H9 (cell line): ENCODE data around the gene TWSG1. TPM values are rescaled to one million over a fixed set of nuclear protein-coding genes. Genes with fewer than 3 reads are reported as not detected.

Source experiments
- DNase-seq: peaks from one replicate; pipeline ENCODE4 v3.0.0-alpha.2; 2017
- H2AFZ ChIP-seq: one replicate; pipeline ENCODE4 v1.6.1; 2013; ENCODE audit warnings: mild to moderate bottlenecking, low read length, control low read depth, moderate library complexity
- H2AK5ac ChIP-seq: 2 replicates; pipeline ENCODE4 v1.6.1; 2013; ENCODE audit warnings: low read length, control low read depth, mixed read lengths; ENCODE audit not compliant: insufficient read length
- H2BK120ac ChIP-seq: one replicate; pipeline ENCODE4 v1.6.1; 2013; ENCODE audit warnings: low read depth, mild to moderate bottlenecking, low read length, control low read depth, inconsistent platforms; ENCODE audit not compliant: poor library complexity, severe bottlenecking
- H2BK12ac ChIP-seq: 2 replicates; pipeline ENCODE4 v1.6.1; 2013; ENCODE audit warnings: low read length, control low read depth, mixed read lengths, low read depth; ENCODE audit not compliant: insufficient read length
- H2BK15ac ChIP-seq: 2 replicates; pipeline ENCODE4 v1.6.1; 2013; ENCODE audit warnings: low read depth, low read length, control low read depth
- H2BK20ac ChIP-seq: one replicate; pipeline ENCODE4 v1.6.1; 2013; ENCODE audit warnings: low read depth, mild to moderate bottlenecking, low read length, control low read depth, inconsistent platforms; ENCODE audit not compliant: poor library complexity, severe bottlenecking
- H2BK5ac ChIP-seq: 2 replicates; pipeline ENCODE4 v1.6.1; 2013; ENCODE audit warnings: low read length, control low read depth, mixed read lengths; ENCODE audit not compliant: insufficient read length
- H3K14ac ChIP-seq: 2 replicates; pipeline ENCODE4 v1.6.1; 2013; ENCODE audit warnings: low read length, control low read depth; ENCODE audit not compliant: insufficient read depth
- H3K18ac ChIP-seq: 2 replicates; pipeline ENCODE4 v1.6.1; 2013; ENCODE audit warnings: low read depth, mild to moderate bottlenecking, mixed read lengths, low read length, control low read depth; ENCODE audit not compliant: insufficient read length
- H3K23ac ChIP-seq: 2 replicates; pipeline ENCODE4 v1.6.1; 2013; ENCODE audit warnings: low read length, control low read depth, mixed read lengths, low read depth; ENCODE audit not compliant: insufficient read length
- H3K23me2 ChIP-seq: 2 replicates; pipeline ENCODE4 v1.6.1; 2013; ENCODE audit warnings: low read depth, mild to moderate bottlenecking, mixed read lengths, low read length, control low read depth; ENCODE audit not compliant: insufficient read length, poor library complexity, severe bottlenecking
- H3K27ac ChIP-seq: 2 replicates; pipeline ENCODE4 v1.5.1; 2013; ENCODE audit warnings: low read length, control low read depth, mixed read lengths, low read depth; ENCODE audit not compliant: insufficient read length
- H3K27me3 ChIP-seq: 2 replicates; pipeline ENCODE4 v1.6.1; 2013; ENCODE audit warnings: low read length, control low read depth, inconsistent platforms; ENCODE audit not compliant: insufficient read depth
- H3K4ac ChIP-seq: 2 replicates; pipeline ENCODE4 v1.6.1; 2013; ENCODE audit warnings: low read depth, mild to moderate bottlenecking, control low read depth, inconsistent platforms, low read length, moderate library complexity
- H3K4me1 ChIP-seq: 2 replicates; pipeline ENCODE4 v1.6.1; 2013; ENCODE audit warnings: low read length, control low read depth, inconsistent platforms; ENCODE audit not compliant: insufficient read depth
- H3K4me2 ChIP-seq: 2 replicates; pipeline ENCODE4 v1.6.1; 2013; ENCODE audit warnings: low read length, control low read depth, mixed read lengths; ENCODE audit not compliant: insufficient read length, insufficient read depth
- H3K56ac ChIP-seq: 2 replicates; pipeline ENCODE4 v1.6.1; 2013; ENCODE audit warnings: low read depth, mild to moderate bottlenecking, mixed read lengths, low read length, control low read depth; ENCODE audit not compliant: insufficient read length
- H3K79me1 ChIP-seq: 2 replicates; pipeline ENCODE4 v1.6.1; 2013; ENCODE audit warnings: low read depth, mild to moderate bottlenecking, moderate library complexity, low read length, control low read depth, inconsistent platforms; ENCODE audit not compliant: insufficient read depth, poor library complexity, severe bottlenecking
- H3K79me2 ChIP-seq: 2 replicates; pipeline ENCODE4 v1.6.1; 2013; ENCODE audit warnings: low read length, control low read depth, inconsistent platforms; ENCODE audit not compliant: insufficient read depth
- H3K9ac ChIP-seq: 2 replicates; pipeline ENCODE4 v1.6.1; 2013; ENCODE audit warnings: low read length, control low read depth, mixed read lengths; ENCODE audit not compliant: insufficient read length; ENCODE audit errors: extremely low read depth
- H3K9me3 ChIP-seq: one replicate; pipeline ENCODE4 v1.6.1; 2013; ENCODE audit warnings: low read depth, low read length, inconsistent platforms; ENCODE audit not compliant: control insufficient read depth
- H3T11ph ChIP-seq: one replicate; pipeline ENCODE4 v1.6.1; 2013; ENCODE audit warnings: mild to moderate bottlenecking, low read length, control low read depth, inconsistent platforms
- H4K20me1 ChIP-seq: one replicate; pipeline ENCODE4 v1.6.1; 2013; ENCODE audit not compliant: control insufficient read depth, insufficient read length, insufficient read depth
- H4K5ac ChIP-seq: 2 replicates; pipeline ENCODE4 v1.6.1; 2013; ENCODE audit warnings: low read depth, mild to moderate bottlenecking, mixed read lengths, low read length, control low read depth; ENCODE audit not compliant: insufficient read length
- H4K8ac ChIP-seq: replicated peaks from 2 replicates; pipeline ENCODE4 v1.6.1; 2013; ENCODE audit warnings: low read length, control low read depth, mixed read lengths, low read depth; ENCODE audit not compliant: insufficient read length
- H4K91ac ChIP-seq: 2 replicates; pipeline ENCODE4 v1.6.1; 2013; ENCODE audit warnings: low read depth, mild to moderate bottlenecking, moderate library complexity, mixed read lengths, low read length, control low read depth; ENCODE audit not compliant: insufficient read length
- H3K27ac Mint-ChIP-seq, 3 experiments: 2 replicates in 2 of 3; 3 replicates in 1 of 3; pipeline ENCODE4 v1.8.0; 2020 to 2021; ENCODE audit warnings: mixed read lengths in 3 of 3, mild to moderate bottlenecking in 1 of 3, moderate library complexity in 1 of 3
- H3K27me3 Mint-ChIP-seq: 2 replicates; pipeline ENCODE4 v1.8.0; 2021; ENCODE audit warnings: low read depth, mild to moderate bottlenecking, moderate library complexity, mixed read lengths
- H3K36me3 Mint-ChIP-seq, 3 experiments: 2 replicates in 2 of 3; 3 replicates in 1 of 3; pipeline ENCODE4 v1.8.0; 2020 to 2021; ENCODE audit warnings: low read depth in 3 of 3, mixed read lengths in 3 of 3; ENCODE audit not compliant: insufficient read depth in 1 of 3
- H3K4me1 Mint-ChIP-seq, 2 experiments: 2 replicates each; pipeline ENCODE4 v1.8.0; 2020; ENCODE audit warnings: mixed read lengths in 2 of 2
- H3K4me3 Mint-ChIP-seq, 2 experiments: 2 replicates in 1 of 2; 3 replicates in 1 of 2; pipeline ENCODE4 v1.8.0; 2020 to 2021; ENCODE audit warnings: mild to moderate bottlenecking in 2 of 2, mixed read lengths in 2 of 2, moderate library complexity in 1 of 2
- H3K9me3 Mint-ChIP-seq, 2 experiments: 2 replicates in 1 of 2; 3 replicates in 1 of 2; pipeline ENCODE4 v1.8.0; 2020; ENCODE audit warnings: mild to moderate bottlenecking in 2 of 2, mixed read lengths in 2 of 2, moderate library complexity in 1 of 2
- CTCF ChIP-seq: fragments of 200-600 bp; sonication (generic); conservative IDR thresholded peaks from 3 replicates; pipeline ENCODE4 v1.8.0; 2021; ENCODE audit warnings: antibody characterized with exemption, mild to moderate bottlenecking
- WGBS: extraction: QIAGEN DNeasy Blood & Tissue Kit; methylation state at CpG from one replicate; pipeline ENCODE4 v1.1.7; 2013; ENCODE audit warnings: missing lambda C conversion rate, low lambda C conversion rate, mixed read lengths; ENCODE audit not compliant: insufficient read length; ENCODE audit errors: extremely low coverage; 5-methylcytosine and 5-hydroxymethylcytosine counted together
- total RNA-seq: library from RNA; stranded (reverse); gene quantifications from 2 replicates; pipeline ENCODE4 v1.2.1, GENCODE V29; 2021

TWSG1 gene
- total RNA-seq, 1 experiment from 2014 or later = 25.7 TPM

GRCh38 chr18:9446839-9447238 lies 112.3 kb downstream of the TWSG1 start:
- H2BK15ac ChIP-seq = no peak overlapping the region
- no CpG with 5 or more reads among the region's 5 CpGs for WGBS
- H3K79me1 ChIP-seq = no peaks in the 10 kb centered on the region
- no peaks in the 10 kb centered on the region for H3K23me2 ChIP-seq
- H3K18ac ChIP-seq = no peak overlapping the region
- no peaks in the 10 kb centered on the region for H3K79me2 ChIP-seq
- no peak overlapping the region for H4K5ac ChIP-seq
- no peak overlapping the region for H3K56ac ChIP-seq
- H2BK120ac ChIP-seq = no peak overlapping the region
- H3K4me1 Mint-ChIP-seq = peaks cover 0 to 3% of the 10 kb centered on the region in 2 experiments; a peak in 1 of 4 replicates
- no peak overlapping the region for H3K23ac ChIP-seq
- peaks cover 4 to 19% (median 12%) of the 10 kb centered on the region in 3 experiments; a peak in 6 of 7 replicates for H3K36me3 Mint-ChIP-seq
- H4K20me1 ChIP-seq = no peaks in the 10 kb centered on the region
- no peak overlapping the region for H3T11ph ChIP-seq
- H3K9me3 ChIP-seq = no peaks in the 10 kb centered on the region
- H3K27me3 Mint-ChIP-seq = no peaks in the 10 kb centered on the region; the same call in 1 of the 2 replicates
- no peak overlapping the region for H2BK12ac ChIP-seq
- H2AK5ac ChIP-seq = no peak overlapping the region
- H3K4me1 ChIP-seq = no peaks in the 10 kb centered on the region
- no peak for DNase-seq
- H3K9me3 Mint-ChIP-seq = peaks cover 15 to 23% of the 10 kb centered on the region in 2 experiments
- no peak overlapping the region for H3K4me2 ChIP-seq
- no peak overlapping the region for H2BK20ac ChIP-seq
- no peak overlapping the region for H4K91ac ChIP-seq
- no peak overlapping the region for H3K27ac ChIP-seq
- H3K27ac Mint-ChIP-seq = no peak overlapping the region
- no peak overlapping the region for H3K9ac ChIP-seq
- H3K4ac ChIP-seq = no peak overlapping the region
- H2AFZ ChIP-seq = no peak overlapping the region
- TF ChIP-seq CTCF = no peak
- no peaks in the 10 kb centered on the region for H3K27me3 ChIP-seq
- H3K14ac ChIP-seq = no peak overlapping the region
- no peak overlapping the region for H4K8ac ChIP-seq
- H2BK5ac ChIP-seq = no peak overlapping the region
- no peak overlapping the region for H3K4me3 Mint-ChIP-seq
